Stimulated activated naive CD8-positive, alpha-beta T cell treated with anti-CD3 and anti-CD28 coated beads, Interleukin-15, Interleukin-2, amounts not matched to agents 100 U/mL and 50 U/mL, for 24 hours (primary cell): ENCODE measurements around the gene CFAP107.
"Not testable (repeated sequence)": the region's sequence is repeated elsewhere in the genome, so short reads cannot be mapped to it uniquely, and the experiment has no call there.

ENCODE experiments used
- ATAC-seq: fragments of 150-1000 bp; cut with Tn5 transposase; one replicate; pipeline ENCODE4 v1.10.0; 2021
- DNase-seq: peaks from one replicate; pipeline ENCODE4 v3.0.0; 2021

CFAP107 gene, protein sequence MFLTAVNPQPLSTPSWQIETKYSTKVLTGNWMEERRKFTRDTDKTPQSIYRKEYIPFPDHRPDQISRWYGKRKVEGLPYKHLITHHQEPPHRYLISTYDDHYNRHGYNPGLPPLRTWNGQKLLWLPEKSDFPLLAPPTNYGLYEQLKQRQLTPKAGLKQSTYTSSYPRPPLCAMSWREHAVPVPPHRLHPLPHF

DNA sequence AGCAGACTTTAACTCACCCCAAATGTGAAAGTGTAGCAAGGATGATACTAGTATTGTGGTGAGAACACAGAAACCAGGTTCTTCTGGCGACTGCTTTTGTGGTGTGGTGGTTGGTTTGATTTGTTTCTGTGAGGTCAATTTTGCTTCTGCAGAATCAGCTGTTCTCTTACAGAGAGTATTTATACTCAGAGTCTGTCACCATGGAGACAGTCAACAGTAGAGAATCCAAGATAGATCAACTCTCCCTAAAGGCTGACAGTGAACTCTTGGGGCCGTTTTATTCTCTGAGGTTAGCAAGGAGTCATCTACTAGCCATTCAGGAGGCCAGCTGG lies at the start of gene CFAP107:
Gene CFAP107 (plus strand): TSS at position 209 of the 332 bp plus-strand sequence. CDS start 231 bp downstream, outside the sequence.
- DNase-seq, result no peak

DNA sequence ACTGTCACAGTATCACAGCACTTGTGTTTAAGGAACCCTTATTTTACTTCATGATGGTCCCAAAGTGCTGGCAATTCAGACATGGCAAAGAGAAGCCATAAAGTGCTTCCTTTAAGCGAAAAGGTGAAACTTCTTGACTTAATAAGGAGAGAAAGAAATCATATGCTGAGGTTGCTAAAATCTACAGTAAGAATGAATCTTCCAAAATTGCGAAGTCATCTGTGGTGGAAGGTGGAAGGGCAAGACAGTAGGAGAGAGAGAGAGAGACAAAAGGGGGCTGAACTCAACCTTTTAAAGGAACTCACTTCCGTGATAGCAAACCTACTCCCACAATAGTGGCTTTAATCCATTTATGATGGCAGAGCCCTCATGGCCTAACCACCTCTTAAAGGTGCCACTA lies 49.3 kb upstream of the CFAP107 start:
- DNase-seq, result no peak
- no peak for ATAC-seq

More for the DNA sequence above, at the start of gene CFAP107:
- ATAC-seq, result no peak

DNA sequence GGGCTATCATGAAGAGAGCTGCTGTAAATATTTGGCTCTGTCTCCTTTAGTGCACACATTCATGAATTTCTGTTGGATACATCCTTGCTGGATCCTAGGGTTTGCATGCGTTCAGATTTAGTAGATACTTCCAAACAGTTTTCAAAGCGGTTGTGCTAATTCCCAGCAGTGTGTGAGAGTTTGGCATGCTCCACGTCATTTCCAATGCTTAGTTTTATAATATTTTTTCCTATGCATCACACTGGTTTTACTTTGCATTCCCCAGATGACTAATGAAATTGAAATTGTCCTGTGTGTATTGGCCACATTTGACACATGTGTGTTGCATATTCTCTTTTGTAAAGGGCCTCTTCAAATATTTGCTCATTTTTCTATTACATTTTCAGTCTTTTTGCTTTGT lies 48.6 kb upstream of the CFAP107 start:
- ATAC-seq (no peak), DNase-seq (no peak)

DNA sequence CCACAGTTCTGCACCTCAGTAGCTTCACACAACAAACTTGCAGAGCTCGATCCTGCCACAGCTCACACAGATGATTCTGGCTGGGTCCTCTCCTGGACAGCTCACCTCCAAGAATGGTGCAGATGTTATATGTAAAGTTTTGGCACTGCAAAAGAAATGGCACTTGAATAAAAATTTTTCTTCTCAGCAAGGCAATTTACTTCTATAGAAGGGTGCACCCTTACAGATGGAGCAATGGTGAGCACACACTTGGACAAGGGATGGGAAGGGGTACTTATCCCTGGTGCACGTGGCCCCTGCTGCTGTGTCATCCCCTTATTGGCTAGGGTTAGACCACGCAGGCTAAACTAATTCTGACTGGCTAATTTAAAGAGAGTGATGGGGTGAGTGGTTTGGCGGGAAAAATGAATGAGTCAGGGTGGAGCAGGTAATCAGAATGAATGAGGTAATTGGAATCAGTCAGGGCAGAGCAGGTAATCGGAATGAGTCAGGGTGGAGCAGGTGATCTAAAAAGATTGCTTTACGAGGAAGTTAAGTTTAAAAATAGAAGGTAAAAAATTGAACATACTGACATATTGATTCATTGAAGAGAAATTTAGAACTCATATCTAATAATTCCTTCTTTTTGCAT lies 42.1 kb upstream of the CFAP107 start:
- DNase-seq, result no peak

DNA sequence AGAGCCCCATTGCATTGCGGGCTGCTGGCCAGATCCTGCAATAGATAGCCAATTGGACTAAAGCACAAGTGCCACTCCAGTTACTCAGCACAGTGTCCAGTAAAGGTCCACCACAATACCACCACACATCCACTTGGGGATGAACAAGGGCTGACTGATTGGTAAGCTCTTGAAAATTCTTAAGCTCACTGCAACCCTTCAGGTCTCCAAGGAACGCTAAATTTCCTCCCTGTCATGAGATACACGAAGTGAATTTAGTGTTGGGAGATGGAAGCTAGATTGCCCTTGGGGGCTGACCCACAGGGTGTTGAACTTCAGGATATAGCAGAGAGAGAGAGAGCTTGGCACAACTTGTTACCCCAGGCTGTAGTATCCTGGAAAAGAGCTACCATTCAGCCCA lies 39.9 kb upstream of the CFAP107 start:
- DNase-seq (no peak), ATAC-seq (no peak)

More for the DNA sequence above, 42.1 kb upstream of the CFAP107 start:
- no peak for ATAC-seq

DNA sequence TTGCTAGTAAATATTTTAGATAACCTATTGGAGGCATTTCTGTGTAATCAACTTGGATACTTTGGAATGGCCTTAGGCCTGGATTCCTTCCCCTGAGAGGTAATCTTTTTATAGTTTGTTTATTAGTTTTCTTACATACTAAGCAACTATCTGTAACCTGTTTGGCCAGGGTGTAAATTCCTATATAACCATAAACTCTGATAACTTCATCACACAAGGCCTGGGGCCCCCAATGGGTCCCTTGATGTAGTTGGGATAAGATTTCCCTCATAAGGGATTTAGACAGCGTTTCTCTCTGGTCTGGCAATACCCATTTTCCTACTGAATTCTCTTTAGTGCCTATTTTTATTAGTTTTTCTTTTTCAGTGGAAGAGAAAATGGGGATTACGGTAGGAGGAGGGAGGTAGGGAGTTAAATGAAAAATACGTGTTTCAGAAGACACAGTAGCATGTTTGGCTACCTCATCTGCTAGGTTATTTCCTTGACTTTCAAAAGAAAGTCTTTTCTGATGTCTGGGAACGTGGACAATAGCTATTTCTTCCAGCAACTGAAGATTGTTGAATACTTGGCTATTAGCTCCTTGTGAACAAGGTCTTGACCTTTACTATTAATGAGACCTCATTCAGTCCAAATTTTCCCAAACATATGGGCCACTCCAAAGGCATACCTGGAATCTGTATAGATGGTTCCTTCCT lies 37.5 kb upstream of the CFAP107 start:
- no peak for ATAC-seq
- DNase-seq, result no peak

DNA sequence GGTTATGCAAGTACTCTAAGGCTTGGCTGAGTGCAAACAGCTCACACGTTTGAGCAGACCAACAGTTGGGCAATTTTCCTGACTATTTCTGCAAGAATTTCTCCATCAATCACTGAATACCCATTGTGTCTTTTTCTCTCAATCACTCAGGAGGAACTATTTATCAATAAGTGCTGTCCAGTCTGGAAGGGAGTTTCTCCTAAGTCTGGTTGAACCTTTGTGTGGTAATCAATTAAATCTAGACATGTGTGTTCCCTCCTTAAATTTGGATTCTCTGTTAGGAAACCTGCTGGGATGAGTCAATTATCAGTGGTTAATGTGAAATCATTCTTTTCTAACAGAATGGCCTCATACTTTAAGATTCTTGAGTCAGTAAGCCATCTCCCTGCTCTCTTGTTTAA lies 36.9 kb upstream of the CFAP107 start:
- no peak for ATAC-seq
- no peak for DNase-seq

DNA sequence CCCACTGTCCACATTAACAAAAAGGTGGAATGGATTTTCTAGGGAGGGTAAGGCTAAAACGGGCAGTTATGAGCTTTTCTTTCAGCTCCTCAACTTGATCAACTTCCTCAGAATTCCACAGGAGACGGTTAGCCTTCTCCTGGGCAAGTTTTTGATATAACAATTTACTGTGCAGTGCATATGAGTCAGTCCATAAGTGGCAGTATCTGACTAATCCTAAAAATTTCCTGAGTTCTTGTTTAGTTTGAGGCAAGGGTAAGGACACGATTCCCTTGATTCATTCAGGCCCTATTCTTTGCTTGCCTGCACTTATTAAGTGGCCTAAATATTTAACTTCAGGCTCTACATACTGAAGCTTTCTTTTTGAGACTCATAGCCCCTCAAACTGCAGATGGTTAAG lies 36.3 kb upstream of the CFAP107 start:
- ATAC-seq, result no peak
- no peak for DNase-seq

DNA sequence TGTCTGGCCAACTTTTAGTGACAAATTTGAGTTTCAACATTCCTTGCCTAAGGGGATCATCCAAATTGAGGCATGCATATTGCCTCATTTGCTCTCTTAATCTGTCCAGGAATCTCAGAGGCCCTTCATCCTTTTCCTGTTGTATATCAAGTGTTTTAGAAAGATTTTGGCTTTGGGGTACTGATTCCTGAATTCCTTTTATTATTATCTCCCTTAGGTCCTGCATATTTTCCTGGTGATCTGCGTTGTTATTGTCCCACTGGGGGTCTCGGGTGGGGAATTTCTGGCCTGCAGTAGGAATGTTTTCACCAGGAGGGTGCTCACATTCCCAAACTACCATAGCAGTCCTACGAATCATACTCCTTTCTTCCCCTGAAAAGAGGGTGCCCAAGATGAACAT lies 34.5 kb upstream of the CFAP107 start:
- DNase-seq, result no peak
- ATAC-seq, result no peak

DNA sequence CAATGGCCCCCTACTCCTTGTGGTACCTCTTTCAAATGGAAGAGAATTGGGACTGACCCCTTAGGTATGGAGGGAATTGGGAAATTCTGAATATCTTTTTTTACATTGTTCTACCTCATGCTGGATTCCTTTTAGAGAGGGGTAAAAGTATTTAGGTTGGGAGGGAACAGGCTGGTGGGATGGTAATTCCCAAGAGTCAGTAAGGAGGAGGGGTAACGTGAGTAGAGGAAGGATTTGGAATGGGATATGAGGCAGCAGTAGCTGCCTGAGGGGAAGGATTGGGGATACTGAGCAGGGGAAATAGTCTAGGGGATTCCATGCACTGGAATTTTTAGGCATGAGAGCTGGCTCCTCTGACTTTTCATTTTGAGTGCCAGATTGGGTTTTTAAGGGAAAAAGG lies 33.9 kb upstream of the CFAP107 start:
- DNase-seq, result no peak

DNA sequence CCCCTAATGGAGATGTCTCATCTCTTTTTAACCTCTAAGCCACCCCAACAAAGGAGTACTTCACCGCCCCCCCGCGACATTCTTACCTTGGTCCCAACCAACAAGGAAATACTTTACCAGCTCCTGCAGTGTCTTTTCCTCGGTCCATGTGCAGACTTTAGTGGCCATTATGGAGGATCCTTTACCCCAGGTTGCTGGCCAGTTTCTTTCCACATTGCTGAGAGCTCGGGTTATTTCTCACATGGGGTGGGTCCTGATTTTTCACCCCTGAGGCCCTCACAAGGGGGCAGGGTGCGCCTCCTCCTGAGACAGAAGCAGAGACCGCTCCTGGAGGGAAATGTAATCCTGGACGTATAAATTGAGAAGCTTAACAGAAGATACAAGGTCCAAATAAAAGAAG lies 33.1 kb upstream of the CFAP107 start:
- no peak for DNase-seq
- ATAC-seq, result no peak

More for the DNA sequence above, 33.9 kb upstream of the CFAP107 start:
- no peak for ATAC-seq

DNA sequence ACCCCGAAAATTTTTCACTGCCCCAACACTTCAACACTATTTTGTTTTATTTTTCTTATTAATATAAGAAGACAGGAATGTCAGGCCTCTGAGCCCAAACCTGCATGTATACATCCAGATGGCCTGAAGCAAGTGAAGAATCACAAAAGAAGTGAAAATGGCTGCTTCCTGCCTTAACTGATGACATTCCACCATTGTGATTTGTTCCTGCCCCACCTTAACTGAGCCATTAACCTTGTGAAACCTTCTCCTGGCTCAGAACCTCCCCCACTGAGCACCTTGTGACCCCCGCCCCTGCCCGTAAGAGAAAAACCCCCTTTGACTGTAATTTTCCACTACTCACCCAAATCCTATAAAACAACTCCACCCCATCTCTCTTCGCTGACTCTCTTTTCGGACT lies 32.3 kb upstream of the CFAP107 start:
- DNase-seq, ATAC-seq: not testable (repeated sequence)

DNA sequence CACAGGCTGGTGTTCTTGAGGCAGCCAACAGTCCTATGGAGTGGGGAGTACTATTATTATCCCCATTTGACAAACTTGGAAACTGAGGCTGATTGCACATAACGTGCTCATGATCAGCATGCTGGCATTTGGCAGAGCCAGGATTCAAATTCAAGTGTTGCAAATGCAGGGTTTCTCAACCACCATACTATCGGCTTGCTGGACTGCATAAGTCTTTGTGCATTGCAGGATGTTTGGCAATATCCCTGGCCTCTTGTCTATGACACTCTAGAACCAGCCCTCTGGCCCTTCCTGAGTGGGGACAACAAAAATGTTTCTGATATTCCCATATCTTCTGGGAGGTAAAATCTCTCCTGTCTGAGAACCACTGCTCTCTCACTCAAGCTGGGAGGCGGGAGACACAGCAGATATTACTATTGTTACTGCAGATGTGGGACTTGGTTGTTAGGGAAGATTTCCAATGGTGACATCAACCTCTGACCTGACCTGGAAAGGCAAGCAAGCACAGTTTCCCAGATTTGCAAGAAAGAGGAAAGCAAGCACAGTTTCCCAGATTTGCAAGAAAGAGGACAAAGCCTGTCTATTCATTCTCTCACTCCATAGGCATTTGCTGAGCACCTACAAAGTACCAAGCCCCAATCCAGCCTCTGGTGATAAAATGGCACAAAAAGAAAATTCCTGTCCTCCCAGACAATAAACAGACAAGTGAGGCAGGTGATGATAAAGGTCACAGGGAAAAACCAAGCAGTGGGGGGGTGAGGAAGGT lies 31.1 kb upstream of the CFAP107 start:
- no peak for DNase-seq
- ATAC-seq, result no peak

DNA sequence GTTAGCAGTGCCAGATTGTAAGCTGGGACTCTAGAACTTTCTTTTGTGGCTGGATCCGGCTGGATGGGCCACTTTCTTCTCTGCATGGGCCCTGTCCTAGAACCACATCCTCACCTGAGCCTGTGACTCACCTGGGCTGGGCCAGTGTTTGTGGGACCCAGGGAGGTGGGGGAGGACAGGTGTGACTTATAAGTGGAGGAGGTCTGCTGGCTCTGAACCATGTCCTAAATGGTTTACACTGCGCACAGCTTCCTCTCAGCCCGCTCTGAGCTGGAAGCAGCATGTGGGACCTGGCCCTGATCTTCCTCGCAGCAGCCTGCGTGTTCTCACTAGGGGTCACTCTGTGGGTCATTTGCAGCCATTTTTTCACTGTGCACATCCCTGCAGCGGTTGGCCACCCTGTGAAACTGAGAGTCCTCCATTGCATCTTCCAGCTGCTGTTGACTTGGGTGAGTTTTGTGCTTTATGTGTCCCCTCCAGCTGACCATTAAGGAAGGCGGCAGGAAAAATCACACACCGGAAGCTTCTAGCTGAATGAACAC lies 30.0 kb upstream of the CFAP107 start, which contains the start of gene AADACL3:
Gene AADACL3 (plus strand): TSS at position 215 of the 542 bp plus-strand sequence. CDS start 67 bp downstream, at position 282.
- no peak for DNase-seq
- ATAC-seq, result no peak

DNA sequence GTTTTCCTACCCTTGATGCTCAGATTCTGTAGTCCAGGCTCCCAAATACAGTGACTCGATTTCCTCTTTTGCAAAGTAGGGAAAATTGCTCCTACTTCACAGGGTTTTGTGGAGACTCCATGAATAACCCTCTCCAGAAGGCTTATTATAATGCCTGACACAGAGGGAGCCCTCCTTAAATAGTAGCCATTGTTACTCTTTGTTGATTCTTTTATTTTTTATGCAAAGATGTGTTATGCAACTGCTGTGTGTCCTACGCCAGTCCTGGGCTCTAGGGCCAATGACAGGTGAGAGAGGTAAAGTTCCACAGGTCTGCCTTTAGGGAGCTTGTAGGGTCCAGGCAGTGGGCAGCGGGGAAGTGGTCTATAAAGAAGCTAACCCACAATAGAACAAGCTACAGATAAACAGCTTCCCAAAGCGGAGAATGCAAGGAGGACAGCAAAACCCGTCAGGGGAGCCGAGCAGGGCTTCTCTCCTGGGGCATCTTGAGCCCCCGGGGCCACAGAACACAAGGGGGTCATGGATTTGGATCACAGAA lies 28.6 kb upstream of the CFAP107 start:
- DNase-seq (no peak), ATAC-seq (no peak)

DNA sequence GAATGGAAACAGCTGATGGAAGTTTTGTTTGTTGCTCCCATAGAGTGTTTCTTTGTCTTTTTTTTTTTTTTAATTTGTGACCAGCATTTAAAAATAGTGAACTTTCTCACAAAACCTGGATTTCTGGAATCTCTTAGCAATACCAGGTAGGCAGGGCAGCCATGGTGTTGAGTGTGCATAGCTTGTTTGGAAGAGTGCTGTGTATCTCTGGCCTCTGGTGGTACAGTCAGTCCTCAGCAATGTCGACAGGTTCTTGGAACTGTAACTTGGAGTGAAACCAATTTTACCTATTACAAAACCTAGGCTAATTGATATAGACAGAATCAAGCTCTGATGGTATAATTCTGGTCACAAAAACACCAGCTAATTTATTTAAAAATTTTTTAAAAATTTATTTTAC lies 23.4 kb upstream of the CFAP107 start:
- ATAC-seq, result no peak

DNA sequence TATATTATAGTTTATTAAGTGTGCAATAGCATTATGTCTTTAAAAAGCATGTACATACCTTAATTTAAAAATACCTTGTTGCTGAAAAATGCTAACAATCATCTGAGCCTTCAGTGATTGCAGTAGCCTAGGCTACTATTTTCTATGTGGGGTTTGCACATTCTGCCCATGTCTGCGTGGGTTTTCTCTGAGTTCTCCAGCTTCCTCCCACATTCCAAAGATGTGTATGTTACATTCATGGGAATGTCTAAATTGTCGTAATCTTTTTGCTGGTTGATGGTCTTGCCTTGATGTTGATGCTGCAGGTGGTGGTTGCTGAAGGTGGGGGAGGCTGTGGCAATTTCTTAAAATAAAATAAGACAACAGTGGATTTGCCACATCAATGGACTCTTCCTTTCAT lies 17.6 kb upstream of the CFAP107 start:
- no peak for DNase-seq
- ATAC-seq, result no peak

More for the DNA sequence above, 23.4 kb upstream of the CFAP107 start:
- no peak for DNase-seq

DNA sequence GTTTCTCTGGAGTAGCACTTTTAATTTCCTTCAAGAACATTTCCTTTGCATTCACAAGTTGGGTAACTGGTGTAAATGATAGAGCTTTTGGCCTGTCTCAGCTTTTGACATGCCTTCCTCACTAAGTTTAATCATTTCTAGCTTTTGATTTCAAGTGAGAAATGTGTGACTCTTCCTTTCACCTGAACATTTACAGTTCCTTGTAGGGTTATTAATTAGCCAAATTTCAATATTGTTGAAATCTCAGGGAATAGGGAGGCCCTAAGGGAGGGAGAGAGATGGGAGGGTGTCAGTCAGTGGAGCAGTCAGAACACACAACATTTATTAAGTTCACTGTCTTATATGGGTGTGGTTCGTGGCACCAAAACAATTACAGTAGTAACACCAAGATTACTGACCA lies 15.8 kb upstream of the CFAP107 start:
- no peak for DNase-seq
- no peak for ATAC-seq

DNA sequence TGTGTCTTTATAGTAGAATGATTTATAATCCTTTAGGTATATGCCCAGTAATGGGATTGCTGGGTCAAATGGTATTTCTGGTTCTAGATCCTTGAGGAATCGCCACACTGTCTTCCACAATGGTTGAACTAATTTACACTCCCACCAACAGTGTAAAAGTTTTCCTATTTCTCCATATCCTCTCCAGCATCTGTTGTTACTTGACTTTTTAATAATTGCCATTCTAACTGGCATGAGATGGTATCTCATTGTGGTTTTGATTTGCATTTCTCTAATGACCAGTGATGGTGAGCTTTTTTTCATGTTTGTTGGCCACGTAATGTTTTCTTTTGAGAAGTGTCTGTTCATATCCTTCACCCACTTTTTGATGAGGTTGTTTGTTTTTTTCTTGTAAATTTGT lies 14.9 kb upstream of the CFAP107 start:
- not testable (repeated sequence) for ATAC-seq, DNase-seq

DNA sequence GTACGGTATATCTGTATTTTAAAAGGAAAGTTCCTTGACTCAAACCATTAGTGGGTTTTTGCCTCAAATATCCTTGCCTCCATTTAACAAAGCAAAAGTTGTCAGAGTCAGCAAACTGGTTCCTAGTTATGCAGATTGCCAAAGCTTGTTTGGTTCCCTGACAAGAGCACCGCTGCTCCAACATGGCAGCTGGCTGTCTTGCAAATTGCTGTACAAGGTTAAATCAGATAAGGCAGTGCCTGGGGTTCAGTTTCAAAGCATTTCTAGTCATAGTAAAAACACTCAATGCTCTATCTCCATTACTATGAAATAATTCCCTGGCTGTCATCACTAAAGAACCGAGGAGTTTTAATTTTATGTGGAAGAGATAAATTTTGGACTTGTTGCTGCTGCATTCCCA lies 11.3 kb upstream of the CFAP107 start:
- DNase-seq, result no peak
- ATAC-seq, result no peak

DNA sequence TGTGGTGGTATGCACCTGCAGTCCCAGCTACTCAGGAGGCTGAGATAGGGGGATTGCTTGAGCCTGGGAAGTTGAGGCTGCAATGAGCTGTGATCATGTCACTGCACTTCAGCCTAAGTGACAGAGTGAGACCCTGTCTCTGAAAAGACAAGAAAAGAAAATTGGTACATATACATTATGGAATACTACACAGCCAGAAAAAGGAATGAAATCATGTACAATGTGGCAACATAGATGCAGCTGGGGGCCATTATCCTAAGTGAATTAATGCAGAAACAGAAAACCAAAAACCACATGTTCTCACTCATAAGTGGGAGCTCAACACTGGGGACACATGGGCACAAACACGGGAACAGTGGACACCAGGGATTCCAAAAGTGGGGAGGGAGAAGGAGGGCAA lies 7.1 kb upstream of the CFAP107 start:
- no peak for ATAC-seq

DNA sequence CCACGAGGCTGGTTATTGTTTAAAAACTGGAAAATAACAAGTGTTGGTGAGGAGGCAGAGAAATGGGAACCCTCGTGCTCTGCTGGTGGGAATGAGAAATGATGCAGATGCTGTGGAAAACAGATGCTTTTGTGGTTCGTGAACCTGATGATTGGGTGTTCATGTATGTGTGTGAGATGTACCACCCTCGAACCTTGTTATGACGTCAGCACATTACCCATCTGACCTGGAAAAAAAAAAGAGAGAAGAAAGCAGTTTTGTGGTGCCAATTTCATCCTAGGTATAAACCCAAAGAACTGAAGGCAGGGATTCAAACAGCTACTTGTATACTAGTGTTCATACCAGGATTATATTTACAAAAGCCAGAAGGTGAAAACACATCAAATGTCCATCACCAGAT lies 6.4 kb upstream of the CFAP107 start:
- DNase-seq (no peak), ATAC-seq (no peak)

More for the DNA sequence above, 7.1 kb upstream of the CFAP107 start:
- DNase-seq, result no peak
